Measurements from ENCODE around the gene CTF1.

- no peak for TF ChIP-seq CTCF (IDR thresholded peaks at IDR 0.05)
- no peak for TF ChIP-seq POLR2A (IDR thresholded peaks at IDR 0.05)
These were observed 28.7 kb downstream of the CTF1 start for GRCh38 chr16:30924913-30925631.
